Muscle of leg (tissue), 11 donors: Measurements from ENCODE around the gene OR7A5. TPM values are rescaled to one million over a fixed set of nuclear protein-coding genes. Genes with fewer than 3 reads are reported as not detected.
"Not testable (repeated sequence)": the region's sequence is repeated elsewhere in the genome, so short reads cannot be mapped to it uniquely, and the experiment has no call there.

Source experiments
- DNase-seq: peaks from one replicate; pipeline ENCODE4 v3.0.0; 2013
- H3K27ac ChIP-seq: one replicate; pipeline ENCODE4 v1.5.1; 2013; ENCODE audit warnings: mild to moderate bottlenecking, low read length, control low read depth
- H3K27me3 ChIP-seq: one replicate; pipeline ENCODE4 v1.6.1; 2013; ENCODE audit warnings: low read length; ENCODE audit not compliant: control insufficient read depth, insufficient read depth
- H3K36me3 ChIP-seq: one replicate; pipeline ENCODE4 v1.6.1; 2013; ENCODE audit warnings: low read length; ENCODE audit not compliant: control insufficient read depth, insufficient read depth
- H3K4me1 ChIP-seq: one replicate; pipeline ENCODE4 v1.6.1; 2013; ENCODE audit warnings: low read length; ENCODE audit not compliant: control insufficient read depth, insufficient read depth
- H3K4me3 ChIP-seq: one replicate; pipeline ENCODE4 v1.5.1; 2013; ENCODE audit warnings: low read length, control low read depth
- H3K9me3 ChIP-seq: replicated peaks from 2 replicates; pipeline ENCODE4 v1.6.1; 2013; ENCODE audit warnings: low read depth, low read length; ENCODE audit not compliant: control insufficient read depth
- WGBS: methylation state at CpG from one replicate; pipeline ENCODE4 v1.1.5; 2013; ENCODE audit warnings: missing lambda C conversion rate; ENCODE audit not compliant: insufficient coverage; 5-methylcytosine and 5-hydroxymethylcytosine counted together
- polyA plus RNA-seq, 8 donors: library from polyadenylated mRNA; unstranded; fragments of 120-200 nt; gene quantifications; one replicate each; pipeline versions ENCODE4 v1.2.1 to v1.2.3, GENCODE V29; 2013; ENCODE audit warnings: inconsistent platforms in 1 of 8, low replicate concordance in 1 of 8; ENCODE audit not compliant: insufficient read length in 8 of 8, insufficient read depth in 1 of 8
- total RNA-seq: library from RNA; stranded (reverse); fragments of 120-200 nt; gene quantifications from one replicate; pipeline ENCODE4 v1.2.4, GENCODE V29; 2013

Gene OR7A5
- total and polyA plus RNA-seq, 9 donors, result 0.05 to 0.50 (median 0.44) TPM; not detected in 6

DNA sequence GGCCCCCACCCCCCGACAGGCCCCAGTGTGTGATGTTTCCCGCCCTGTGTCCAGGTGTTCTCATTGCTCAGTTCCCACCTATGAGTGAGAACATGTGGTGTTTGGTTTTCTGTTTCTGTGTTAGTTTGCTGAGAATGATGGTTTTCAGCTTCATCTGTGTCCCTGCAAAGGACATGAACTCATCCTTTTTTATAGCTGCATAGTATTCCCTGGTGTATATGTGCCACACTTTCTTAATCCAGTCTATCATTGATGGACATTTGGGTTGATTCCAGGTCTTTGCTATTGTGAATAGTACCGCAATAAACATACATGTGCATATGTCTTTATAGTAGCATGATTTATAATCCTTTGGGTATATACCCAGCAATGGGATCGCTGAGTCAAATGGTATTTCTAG is 57.3 kb downstream of the OR7A5 start:
- H3K9me3 ChIP-seq, H3K27ac ChIP-seq, DNase-seq, H3K36me3 ChIP-seq, H3K4me3 ChIP-seq, H3K27me3 ChIP-seq: not testable (repeated sequence)
- H3K4me1 ChIP-seq, result peaks cover 13% of the 10 kb centered on the region
- WGBS, result no CpG with 5 or more reads among the region's 4 CpGs

Other genes starting within 250 kb of the OR7A5 start
- gene ADGRE3, start 160.3 kb downstream of the OR7A5 start, total RNA-seq, result 0.04 TPM
- under 1 TPM in 3 of 8 donors, not detected in 5; 0.05 to 0.15 (median 0.11) TPM for gene ADGRE3, start 160.3 kb downstream of the OR7A5 start, polyA plus RNA-seq
- 18.2 TPM for gene ZNF333, start 145.1 kb downstream of the OR7A5 start, total RNA-seq
- gene ZNF333, start 145.1 kb downstream of the OR7A5 start, polyA plus RNA-seq, result 10 to 100 TPM; 12.2 to 25.5 (median 17.6) TPM
- 0.31 TPM for gene ADGRE2, start 56.6 kb downstream of the OR7A5 start, total RNA-seq
- 1 to 10 TPM in 1 of 8 donors, under 1 TPM in 7; 0.22 to 3.6 (median 0.51) TPM for gene ADGRE2, start 56.6 kb downstream of the OR7A5 start, polyA plus RNA-seq
- gene OR7C1, start within 50 bp of the OR7A5 start, total RNA-seq, result 0.04 TPM
- under 1 TPM; 0.11 to 0.29 (median 0.16) TPM for gene OR7C1, start within 50 bp of the OR7A5 start, polyA plus RNA-seq
- gene OR7A10, start 13.7 kb upstream of the OR7A5 start, total RNA-seq, result not detected
- not detected for gene OR7A10, start 13.7 kb upstream of the OR7A5 start, polyA plus RNA-seq
- not detected for gene OR7A17, start 50.9 kb upstream of the OR7A5 start, total RNA-seq
- under 1 TPM in 1 of 8 donors, not detected in 7; 0.12 TPM for gene OR7A17, start 50.9 kb upstream of the OR7A5 start, polyA plus RNA-seq
- not detected for gene OR7C2, start 106.3 kb upstream of the OR7A5 start, total RNA-seq
- not detected for gene OR7C2, start 106.3 kb upstream of the OR7A5 start, polyA plus RNA-seq
- gene SLC1A6, start 144.7 kb upstream of the OR7A5 start, total RNA-seq, result 0.09 TPM
- 1 to 10 TPM in 1 of 8 donors, under 1 TPM in 6, not detected in 1; 0.13 to 3.3 (median 0.29) TPM for gene SLC1A6, start 144.7 kb upstream of the OR7A5 start, polyA plus RNA-seq
- not detected for gene CASP14, start 214.3 kb upstream of the OR7A5 start, total RNA-seq
- gene CASP14, start 214.3 kb upstream of the OR7A5 start, polyA plus RNA-seq, result under 1 TPM in 5 of 8 donors, not detected in 3; 0.04 to 0.17 (median 0.12) TPM
- gene OR1I1, start 247.0 kb upstream of the OR7A5 start, total RNA-seq, result not detected
- under 1 TPM in 4 of 8 donors, not detected in 4; 0.04 to 0.19 (median 0.05) TPM for gene OR1I1, start 247.0 kb upstream of the OR7A5 start, polyA plus RNA-seq